ENCODE measurements around the gene MS4A4A. TPM values are rescaled to one million over a fixed set of nuclear protein-coding genes. Genes with fewer than 3 reads are reported as not detected.

MS4A4A gene
- total and polyA plus RNA-seq, 2 donors (not counting 1 experiment from before 2014, with no cell fraction given): 0.72 to 0.99 TPM

- TF ChIP-seq CTCF (IDR thresholded peaks at IDR 0.05) (no peak), EZH2 (IDR thresholded peaks at IDR 0.05; ENCODE audit: borderline replicate concordance, insufficient read depth, low read depth, low read length, poor library complexity, severe bottlenecking) (no peak)
- Mint-ChIP-seq H3K27me3 (peaks cover 4% of the 10 kb centered on the region), H3K9me3 (ENCODE audit: insufficient read depth) (no peaks in the 10 kb centered on the region), H3K4me1 (no peaks in the 10 kb centered on the region), H3K27ac (no peak overlapping the region), H3K4me3 (no peak overlapping the region)
- ATAC-seq (ENCODE audit: low read depth) (no peak), DNase-seq (no peak)
- Histone ChIP-seq H3K4me2 (replicated peaks; ENCODE audit: low read depth, low read length, poor library complexity, severe bottlenecking) (no peak overlapping the region), H3K27ac (ENCODE audit: low read length in 2 of 2) (no peak overlapping the region), H3K4me3 (ENCODE audit: control extremely low read depth in 1 of 5, extremely low read depth in 1 of 5, insufficient read depth in 1 of 5, low read depth in 2 of 5, low read length in 4 of 5) (no peak overlapping the region), H3K27me3 (replicated peaks in 1 of 4; ENCODE audit: control extremely low read depth in 1 of 4, control insufficient read depth in 3 of 4, insufficient read depth in 4 of 4, low read length in 3 of 4) (peaks cover 0 to 4% (median 1%) of the 10 kb centered on the region in 4 experiments), H4K20me1 (ENCODE audit: control insufficient read depth, insufficient read depth, low read length, poor library complexity, severe bottlenecking) (no peaks in the 10 kb centered on the region), H3K36me3 (replicated peaks in 1 of 2; ENCODE audit: control extremely low read depth in 1 of 2, control insufficient read depth in 1 of 2, extremely low read depth in 1 of 2, insufficient read depth in 2 of 2, low read length in 1 of 2) (no peaks in the 10 kb centered on the region), H3K9me3 (ENCODE audit: control extremely low read depth in 1 of 3, control insufficient read depth in 2 of 3, insufficient read depth in 1 of 3, low read length in 2 of 3) (peaks cover 2 to 20% (median 18%) of the 10 kb centered on the region in 3 donors), H3K79me2 (ENCODE audit: control insufficient read depth, insufficient read depth, low read length) (no peaks in the 10 kb centered on the region), H2AFZ (ENCODE audit: insufficient read depth, low read depth, low read length, poor library complexity, severe bottlenecking) (no peak overlapping the region), H3K9ac (ENCODE audit: low read length) (no peak overlapping the region), H3K4me1 (ENCODE audit: control insufficient read depth in 2 of 2, insufficient read depth in 2 of 2, low read length in 2 of 2) (peaks cover 0 to 6% of the 10 kb centered on the region in 2 donors)
- WGBS (ENCODE audit: insufficient coverage): no CpG with 5 or more reads among the region's 4 CpGs
- CTCF ChIA-PET: no interaction called here
- intact Hi-C loops (cut with micrococcal nuclease): no loop called here
- POLR2A ChIA-PET: no interaction called here
Measured at GRCh38 chr11:60257956-60258722, 22.3 kb upstream of the MS4A4A start.

DNA sequence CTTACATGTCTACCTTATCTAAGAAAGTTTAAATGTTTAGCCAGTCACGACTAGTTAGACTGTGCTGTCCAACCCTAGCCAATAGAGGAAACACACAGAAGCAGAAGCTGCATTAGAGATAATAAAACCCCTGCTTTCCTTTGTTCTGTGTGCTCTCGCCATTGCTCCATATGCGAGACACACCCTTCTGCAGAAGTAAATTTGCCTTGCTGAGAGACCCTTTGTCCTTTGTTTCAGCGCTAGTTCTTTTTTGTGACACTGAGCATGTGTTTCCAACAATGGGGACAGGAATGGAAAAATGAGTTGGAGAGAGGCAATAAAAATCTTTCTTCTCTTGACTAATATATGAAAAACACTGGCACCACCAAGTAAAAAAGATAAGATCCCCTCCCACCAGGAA, 19.5 kb upstream of the MS4A4A start:
- no peaks in the 10 kb centered on the region for H3K27me3 ChIP-seq (replicated peaks in 1 of 4; ENCODE audit: control extremely low read depth in 1 of 4, control insufficient read depth in 3 of 4, insufficient read depth in 4 of 4, low read length in 3 of 4)
- H3K4me3 ChIP-seq (ENCODE audit: control extremely low read depth in 1 of 5, extremely low read depth in 1 of 5, insufficient read depth in 1 of 5, low read depth in 2 of 5, low read length in 4 of 5): no peak overlapping the region
- 86% methylated on average over 2 of the region's 4 CpGs for WGBS (ENCODE audit: insufficient coverage)
- no peaks in the 10 kb centered on the region for H3K79me2 ChIP-seq (ENCODE audit: control insufficient read depth, insufficient read depth, low read length)
- no peaks in the 10 kb centered on the region for H3K27me3 Mint-ChIP-seq
- H4K20me1 ChIP-seq (ENCODE audit: control insufficient read depth, insufficient read depth, low read length, poor library complexity, severe bottlenecking): no peaks in the 10 kb centered on the region
- no peaks in the 10 kb centered on the region for H3K9me3 ChIP-seq (ENCODE audit: control extremely low read depth in 1 of 3, control insufficient read depth in 2 of 3, insufficient read depth in 1 of 3, low read length in 2 of 3)
- no peak for DNase-seq
- POLR2A ChIA-PET: no interaction called here
- H3K4me3 Mint-ChIP-seq: no peak overlapping the region
- no peak overlapping the region for H3K27ac ChIP-seq (ENCODE audit: low read length in 2 of 2)
- intact Hi-C loops (cut with micrococcal nuclease): no loop called here
- H3K9ac ChIP-seq (ENCODE audit: low read length): no peak overlapping the region
- TF ChIP-seq CTCF (IDR thresholded peaks at IDR 0.05) (no peak), EZH2 (IDR thresholded peaks at IDR 0.05; ENCODE audit: borderline replicate concordance, insufficient read depth, low read depth, low read length, poor library complexity, severe bottlenecking) (no peak)
- CTCF ChIA-PET: no interaction called here
- H3K9me3 Mint-ChIP-seq (ENCODE audit: insufficient read depth): no peaks in the 10 kb centered on the region
- H3K4me1 Mint-ChIP-seq: peaks cover 4% of the 10 kb centered on the region
- H3K27ac Mint-ChIP-seq: no peak overlapping the region
- H2AFZ ChIP-seq (ENCODE audit: insufficient read depth, low read depth, low read length, poor library complexity, severe bottlenecking): no peak overlapping the region
- ATAC-seq (ENCODE audit: low read depth): no peak
- H3K4me2 ChIP-seq (replicated peaks; ENCODE audit: low read depth, low read length, poor library complexity, severe bottlenecking): no peak overlapping the region
- H3K36me3 ChIP-seq (replicated peaks in 1 of 2; ENCODE audit: control extremely low read depth in 1 of 2, control insufficient read depth in 1 of 2, extremely low read depth in 1 of 2, insufficient read depth in 2 of 2, low read length in 1 of 2): no peaks in the 10 kb centered on the region
- H3K4me1 ChIP-seq (ENCODE audit: control insufficient read depth in 2 of 2, insufficient read depth in 2 of 2, low read length in 2 of 2): no peaks in the 10 kb centered on the region
